Ovary (tissue), 3 donors: ENCODE results near the gene CERS5.

ENCODE experiments used
- CTCF ChIP-seq, 3 donors: fragments of 450-650 bp in 2 of 3; fragments of 200-600 bp in 1 of 3; IDR thresholded peaks; one replicate each; pipeline versions ENCODE4 v1.5.1 to v1.8.0; 2016 to 2022; ENCODE audit warnings: antibody characterized with exemption in 3 of 3, mild to moderate bottlenecking in 1 of 3
- EP300 ChIP-seq: sonication (generic); formaldehyde crosslinking; IDR thresholded peaks from one replicate; pipeline ENCODE4 v1.6.1; 2017; ENCODE audit warnings: antibody characterized with exemption
- donor health status: DM: no; HTN: no; CAD: no.

DNA sequence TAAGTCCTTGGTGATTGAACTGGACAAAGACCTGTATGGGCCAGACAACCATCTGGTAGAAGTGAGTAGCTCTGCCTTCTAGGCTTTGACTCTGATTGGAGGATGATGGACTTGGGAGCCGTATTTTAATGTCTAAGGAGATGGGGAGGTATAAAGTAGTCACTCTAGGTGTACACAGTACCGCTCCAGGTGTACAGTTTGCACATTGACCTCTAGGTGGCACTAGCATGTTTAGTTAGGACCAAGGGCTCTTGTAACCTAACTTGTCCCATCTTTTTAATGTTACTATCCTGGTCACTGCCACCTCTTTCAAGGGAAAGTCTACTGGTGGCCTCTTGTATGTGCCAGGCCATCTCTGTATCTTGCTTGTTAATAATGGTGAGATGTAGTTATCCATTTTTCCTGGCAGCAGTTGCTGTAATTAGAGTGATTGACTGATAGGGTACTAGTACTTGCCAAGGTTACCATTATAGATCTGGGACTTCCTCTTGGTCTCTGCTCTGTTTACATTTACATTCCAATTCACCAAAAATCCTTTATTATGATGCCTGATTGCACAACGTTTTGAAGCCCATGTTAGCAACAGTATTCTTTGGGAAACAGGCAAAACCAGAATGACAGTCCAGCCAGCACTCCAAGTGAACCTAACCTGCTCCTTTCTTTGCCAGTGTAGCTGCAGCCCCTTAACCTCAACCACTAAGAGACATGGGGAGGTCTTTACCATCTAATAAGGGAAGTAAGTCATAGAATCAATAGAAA is 78.4 kb downstream of the CERS5 start:
- TF ChIP-seq CTCF (IDR thresholded peaks at IDR 0.05) = peak in 1 of 3 donors; percentile 46
- TF ChIP-seq EP300 = no peak
